ENCODE measurements around the gene GABRR3.

DNA sequence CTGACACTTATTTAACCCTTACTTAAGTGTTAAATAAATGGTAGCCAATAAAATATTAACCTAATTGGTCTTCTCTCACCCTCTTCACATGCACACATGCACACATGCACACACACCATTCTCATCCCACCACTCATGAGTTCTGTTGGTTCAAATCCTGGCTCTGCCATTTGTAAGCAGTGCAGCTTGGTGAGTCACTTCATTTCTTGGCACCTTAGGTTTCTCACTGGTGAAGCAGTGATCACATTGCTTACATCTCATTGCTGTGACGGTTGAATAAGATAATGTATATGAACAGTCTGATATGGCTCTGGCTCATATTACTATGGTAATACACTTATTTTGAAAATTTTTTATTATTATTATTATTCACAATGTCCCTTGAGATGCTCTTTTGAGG lies 96.7 kb downstream of the GABRR3 start:
- TF ChIP-seq CTCF (IDR thresholded peaks at IDR 0.05) (no peak), POLR2A (IDR thresholded peaks at IDR 0.05) (no peak)
